Subcutaneous abdominal adipose tissue (tissue), 5 donors: Measurements from ENCODE around the gene SLC16A10.

ENCODE experiments used
- H3K27ac ChIP-seq: one replicate; pipeline ENCODE4 v1.7.0; 2013; ENCODE audit warnings: low read depth, mild to moderate bottlenecking, inconsistent platforms, low read length, moderate library complexity
- H3K27me3 ChIP-seq, 5 donors: one replicate each; pipeline ENCODE4 v1.7.0; 2013; ENCODE audit warnings: low read length in 5 of 5, inconsistent platforms in 1 of 5; ENCODE audit not compliant: control insufficient read depth in 5 of 5, insufficient read depth in 4 of 5
- H3K36me3 ChIP-seq, 5 donors: one replicate each; pipeline ENCODE4 v1.7.0; 2013; ENCODE audit warnings: low read length in 5 of 5; ENCODE audit not compliant: control insufficient read depth in 5 of 5, insufficient read depth in 5 of 5
- H3K4me1 ChIP-seq, 5 donors: one replicate each; pipeline ENCODE4 v1.7.0; 2013; ENCODE audit warnings: low read length in 5 of 5, mild to moderate bottlenecking in 3 of 5, moderate library complexity in 1 of 5; ENCODE audit not compliant: control insufficient read depth in 5 of 5, insufficient read depth in 5 of 5
- H3K4me3 ChIP-seq, 5 donors: one replicate each; pipeline ENCODE4 v1.7.0; 2013; ENCODE audit warnings: low read length in 5 of 5, low read depth in 1 of 5
- H3K9ac ChIP-seq, 5 donors: one replicate each; pipeline ENCODE4 v1.7.0; 2013; ENCODE audit warnings: low read length in 5 of 5, mild to moderate bottlenecking in 4 of 5, moderate library complexity in 3 of 5
- H3K9me3 ChIP-seq, 5 donors: one replicate each; pipeline ENCODE4 v1.7.0; 2013; ENCODE audit warnings: low read length in 5 of 5; ENCODE audit not compliant: control insufficient read depth in 5 of 5
- donor health status: healthy.
- donor health status: healthy.
- donor health status: healthy.
- donor health status: healthy.
- donor health status: healthy.

SLC16A10 gene

DNA sequence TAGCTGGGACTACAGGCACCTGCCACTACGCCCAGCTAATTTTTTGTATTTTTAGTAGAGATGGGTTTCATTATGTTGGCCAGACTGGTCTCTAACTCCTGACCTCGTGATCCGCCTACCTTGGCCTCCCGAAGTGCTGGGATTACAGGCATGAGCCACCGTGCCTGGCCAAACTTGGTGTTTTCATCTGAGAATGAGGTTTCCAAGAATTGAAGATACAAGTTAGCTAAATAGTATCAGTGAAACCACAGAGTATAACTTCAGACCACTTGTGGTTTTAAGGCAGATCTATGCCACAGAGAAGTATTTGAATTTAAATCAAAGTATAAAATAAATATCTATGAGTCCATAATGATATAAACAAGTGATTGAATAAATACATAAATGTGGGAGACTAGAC lies 70.1 kb downstream of the SLC16A10 start:
- Histone ChIP-seq H3K27me3 (no peaks in the 10 kb centered on the region), H3K27ac (no peak overlapping the region), H3K36me3 (no peaks in the 10 kb centered on the region), H3K9me3 (peaks cover 0 to 1% (median 0%) of the 10 kb centered on the region in 5 donors), H3K4me3 (no peak overlapping the region), H3K9ac (no peak overlapping the region), H3K4me1 (no peaks in the 10 kb centered on the region)

DNA sequence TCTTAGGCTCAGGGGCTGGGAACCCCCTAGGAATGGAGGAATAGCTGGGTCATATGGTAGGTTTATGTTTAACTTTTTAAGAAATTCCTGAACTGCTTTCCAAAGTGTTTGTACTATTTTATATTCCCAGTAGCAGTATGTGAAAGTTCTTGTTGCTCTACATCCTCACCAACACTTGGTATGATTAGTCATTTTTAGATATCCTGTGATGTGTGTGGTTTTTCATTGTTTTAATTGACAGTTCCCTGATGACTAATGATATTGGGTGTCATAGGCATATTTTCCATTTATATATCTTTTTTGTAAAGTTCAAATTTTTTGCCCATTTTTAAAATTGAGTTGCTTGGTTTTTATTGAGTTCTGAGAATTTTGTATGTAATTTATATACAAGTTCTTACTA lies 72.3 kb downstream of the SLC16A10 start:
- no peak overlapping the region for H3K4me3 ChIP-seq
- H3K27ac ChIP-seq = no peak overlapping the region
- no peaks in the 10 kb centered on the region for H3K4me1 ChIP-seq
- H3K27me3 ChIP-seq = no peaks in the 10 kb centered on the region
- peaks cover 0 to 6% (median 0%) of the 10 kb centered on the region in 5 donors for H3K9me3 ChIP-seq
- H3K9ac ChIP-seq = no peak overlapping the region
- no peaks in the 10 kb centered on the region for H3K36me3 ChIP-seq

DNA sequence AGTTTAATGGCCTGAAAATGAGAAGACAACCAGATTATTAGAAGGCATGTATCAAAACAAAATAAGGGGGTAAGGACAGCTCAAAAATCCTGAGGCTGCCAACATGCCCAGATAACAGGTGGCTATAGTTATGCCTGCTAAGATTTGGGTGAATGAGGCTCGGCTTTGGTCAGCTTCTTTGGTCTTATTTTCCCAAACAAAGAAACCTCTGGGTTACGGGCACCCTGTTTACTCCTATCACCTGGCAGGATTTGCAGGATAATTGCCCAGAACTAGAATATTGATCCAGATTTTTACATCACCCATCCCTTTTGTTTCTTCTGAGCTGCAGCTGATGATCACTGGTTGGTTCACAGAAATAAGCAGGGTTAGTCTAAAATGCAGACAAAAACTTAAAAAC lies 74.3 kb downstream of the SLC16A10 start:
- no peaks in the 10 kb centered on the region for H3K27me3 ChIP-seq
- no peak overlapping the region for H3K9ac ChIP-seq
- no peaks in the 10 kb centered on the region for H3K36me3 ChIP-seq
- H3K4me1 ChIP-seq = no peaks in the 10 kb centered on the region
- peaks cover 0 to 6% (median 0%) of the 10 kb centered on the region in 5 donors for H3K9me3 ChIP-seq
- H3K27ac ChIP-seq = no peak overlapping the region
- H3K4me3 ChIP-seq = no peak overlapping the region

DNA sequence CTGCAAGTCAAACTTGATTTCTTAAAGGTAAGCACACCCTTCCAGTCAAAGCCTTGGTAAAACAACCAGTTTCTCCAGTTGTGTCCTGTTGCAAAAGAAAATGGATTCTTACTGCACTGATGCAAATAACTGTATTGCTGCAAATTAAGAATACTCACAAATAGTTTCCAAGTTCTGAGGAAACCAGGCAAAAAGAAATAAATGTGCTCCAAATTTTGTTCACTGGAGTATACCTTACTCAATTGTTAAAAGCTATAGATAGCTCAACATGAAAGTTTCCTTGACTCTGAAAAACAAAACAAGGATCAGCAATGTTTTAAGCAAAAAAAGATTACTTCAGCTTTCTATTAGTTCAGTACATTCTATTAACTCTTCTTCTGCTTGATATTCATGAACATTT lies 75.2 kb downstream of the SLC16A10 start:
- Histone ChIP-seq H3K27me3 (no peaks in the 10 kb centered on the region), H3K36me3 (no peaks in the 10 kb centered on the region), H3K9ac (no peak overlapping the region), H3K9me3 (peaks cover 0 to 6% (median 0%) of the 10 kb centered on the region in 5 donors), H3K4me1 (no peaks in the 10 kb centered on the region), H3K4me3 (no peak overlapping the region), H3K27ac (no peak overlapping the region)

DNA sequence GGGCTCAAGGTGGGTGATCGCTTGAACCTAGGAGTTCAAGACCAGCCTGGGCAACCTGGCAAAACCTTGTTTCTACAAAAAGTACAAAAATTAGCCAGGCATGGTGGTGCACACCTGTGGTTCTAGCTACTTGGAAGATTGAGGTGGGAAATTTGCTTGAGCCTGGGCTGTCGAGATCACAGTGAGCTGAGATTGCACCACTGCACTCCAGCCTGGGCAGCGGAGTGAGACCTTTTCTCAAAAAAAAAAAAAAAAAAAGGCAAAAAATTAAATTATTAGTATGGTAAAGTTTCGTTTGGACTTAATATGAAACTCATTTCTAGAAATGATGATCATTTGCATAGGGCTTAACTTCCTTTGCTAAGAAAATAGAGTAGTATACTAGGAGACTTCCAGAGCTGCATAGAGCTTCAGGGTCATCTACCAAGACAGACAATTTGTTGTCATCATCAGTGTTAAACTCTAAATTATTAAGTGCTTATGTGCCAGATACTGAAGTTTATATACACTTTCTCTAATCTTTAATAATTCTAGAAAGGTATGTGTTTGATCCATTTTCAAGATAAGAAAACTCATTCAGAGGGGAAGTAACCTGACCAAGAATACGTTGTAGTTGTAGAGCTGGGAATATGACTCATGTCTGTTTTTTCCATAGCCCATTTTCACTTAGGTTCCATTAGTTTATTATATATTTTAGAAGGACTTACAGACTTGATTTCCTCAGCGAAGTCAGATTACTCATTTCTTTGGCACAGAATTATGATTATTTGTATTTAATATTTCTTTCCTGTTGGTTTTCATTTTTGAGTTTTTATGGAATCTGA lies 84.5 kb downstream of the SLC16A10 start:
- no peak overlapping the region for H3K4me3 ChIP-seq
- no peaks in the 10 kb centered on the region for H3K36me3 ChIP-seq
- H3K27me3 ChIP-seq = peaks cover 0 to 2% (median 0%) of the 10 kb centered on the region in 5 donors
- no peaks in the 10 kb centered on the region for H3K4me1 ChIP-seq
- no peak overlapping the region for H3K9ac ChIP-seq
- H3K9me3 ChIP-seq = no peaks in the 10 kb centered on the region
- no peak overlapping the region for H3K27ac ChIP-seq

DNA sequence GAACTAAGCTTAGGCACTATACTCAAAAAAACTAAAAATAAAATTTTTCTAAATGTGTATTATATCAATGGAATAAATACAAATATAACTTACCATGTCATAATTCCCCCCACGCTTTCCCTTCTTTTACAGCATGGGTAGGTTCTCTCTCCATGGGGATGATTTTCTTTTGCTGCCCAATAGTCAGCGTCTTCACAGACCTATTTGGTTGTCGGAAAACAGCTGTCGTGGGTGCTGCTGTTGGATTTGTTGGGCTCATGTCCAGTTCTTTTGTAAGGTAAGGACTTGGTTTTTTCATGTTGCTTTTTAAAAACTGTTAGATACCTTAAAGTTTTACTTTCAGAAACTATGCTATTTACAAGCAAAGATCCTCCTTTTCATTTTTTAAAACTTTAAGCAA lies 85.3 kb downstream of the SLC16A10 start:
- Histone ChIP-seq H3K27me3 (peaks cover 0 to 2% (median 0%) of the 10 kb centered on the region in 5 donors), H3K4me1 (no peaks in the 10 kb centered on the region), H3K27ac (no peak overlapping the region), H3K4me3 (no peak overlapping the region), H3K36me3 (no peaks in the 10 kb centered on the region), H3K9me3 (no peaks in the 10 kb centered on the region), H3K9ac (no peak overlapping the region)

DNA sequence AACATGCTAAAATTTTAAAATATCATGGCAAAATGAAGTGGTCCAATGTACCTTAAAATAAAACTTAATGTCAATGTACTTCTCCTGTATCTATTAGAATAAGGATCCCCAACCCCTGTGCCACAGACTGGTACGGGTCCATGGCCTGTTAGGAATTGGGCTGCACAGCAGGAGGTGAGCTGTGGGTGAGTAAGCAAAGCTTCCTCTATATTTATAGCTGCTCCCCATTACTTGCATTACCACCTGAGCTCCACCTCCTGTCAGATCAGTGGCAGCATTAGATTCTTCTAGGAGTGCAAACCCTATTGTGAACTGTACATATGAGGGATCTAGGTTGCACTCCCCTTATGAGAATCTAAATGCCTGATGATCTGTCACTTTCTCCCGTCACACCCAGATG lies 86.0 kb downstream of the SLC16A10 start:
- Histone ChIP-seq H3K9ac (no peak overlapping the region), H3K4me1 (no peaks in the 10 kb centered on the region), H3K27me3 (peaks cover 0 to 2% (median 0%) of the 10 kb centered on the region in 5 donors), H3K36me3 (no peaks in the 10 kb centered on the region), H3K9me3 (no peaks in the 10 kb centered on the region), H3K27ac (no peak overlapping the region), H3K4me3 (no peak overlapping the region)

DNA sequence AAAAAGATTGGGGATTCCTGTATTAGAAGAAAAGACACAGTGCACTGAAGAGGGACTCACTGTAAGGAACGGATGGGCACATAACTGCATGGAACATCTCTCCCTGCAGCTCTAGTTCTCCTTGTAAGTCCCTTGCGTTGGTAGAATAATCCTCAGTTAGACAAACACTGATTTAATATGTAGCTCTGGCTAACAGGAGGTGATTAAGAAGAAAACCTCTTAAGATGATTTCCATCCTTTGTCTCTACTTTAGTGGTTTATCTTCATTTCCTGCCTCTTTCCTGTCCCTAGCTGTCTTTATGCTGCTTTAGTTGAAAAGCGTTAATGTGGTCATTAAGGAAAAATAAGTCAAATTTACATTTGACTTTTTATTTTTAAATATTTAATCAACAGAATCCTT lies 86.6 kb downstream of the SLC16A10 start:
- Histone ChIP-seq H3K27ac (no peak overlapping the region), H3K36me3 (no peaks in the 10 kb centered on the region), H3K27me3 (peaks cover 0 to 2% (median 0%) of the 10 kb centered on the region in 5 donors), H3K9ac (no peak overlapping the region), H3K4me1 (no peaks in the 10 kb centered on the region), H3K4me3 (no peak overlapping the region), H3K9me3 (no peaks in the 10 kb centered on the region)

DNA sequence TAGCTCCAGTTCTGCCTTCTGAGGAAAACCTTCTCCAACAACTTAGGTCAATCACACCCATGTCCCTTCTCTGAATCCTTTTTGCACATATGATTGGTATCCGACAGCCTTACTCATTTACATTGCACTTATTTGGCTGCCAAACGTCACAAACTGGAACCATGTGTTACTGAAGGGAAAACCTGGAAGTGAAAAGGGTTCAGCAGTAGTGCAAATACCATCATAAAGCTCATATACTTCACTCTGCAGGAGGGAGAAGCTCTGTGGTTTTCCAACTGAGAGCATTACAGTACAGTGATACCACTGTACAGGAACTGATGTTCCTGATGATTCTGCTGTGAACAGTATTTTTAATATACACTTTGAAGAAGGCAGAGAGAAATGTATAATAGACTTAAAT lies 87.8 kb downstream of the SLC16A10 start:
- H3K27me3 ChIP-seq = peaks cover 0 to 2% (median 0%) of the 10 kb centered on the region in 5 donors
- no peak overlapping the region for H3K9ac ChIP-seq
- no peaks in the 10 kb centered on the region for H3K9me3 ChIP-seq
- H3K4me3 ChIP-seq = no peak overlapping the region
- H3K27ac ChIP-seq = no peak overlapping the region
- H3K36me3 ChIP-seq = no peaks in the 10 kb centered on the region
- no peaks in the 10 kb centered on the region for H3K4me1 ChIP-seq

DNA sequence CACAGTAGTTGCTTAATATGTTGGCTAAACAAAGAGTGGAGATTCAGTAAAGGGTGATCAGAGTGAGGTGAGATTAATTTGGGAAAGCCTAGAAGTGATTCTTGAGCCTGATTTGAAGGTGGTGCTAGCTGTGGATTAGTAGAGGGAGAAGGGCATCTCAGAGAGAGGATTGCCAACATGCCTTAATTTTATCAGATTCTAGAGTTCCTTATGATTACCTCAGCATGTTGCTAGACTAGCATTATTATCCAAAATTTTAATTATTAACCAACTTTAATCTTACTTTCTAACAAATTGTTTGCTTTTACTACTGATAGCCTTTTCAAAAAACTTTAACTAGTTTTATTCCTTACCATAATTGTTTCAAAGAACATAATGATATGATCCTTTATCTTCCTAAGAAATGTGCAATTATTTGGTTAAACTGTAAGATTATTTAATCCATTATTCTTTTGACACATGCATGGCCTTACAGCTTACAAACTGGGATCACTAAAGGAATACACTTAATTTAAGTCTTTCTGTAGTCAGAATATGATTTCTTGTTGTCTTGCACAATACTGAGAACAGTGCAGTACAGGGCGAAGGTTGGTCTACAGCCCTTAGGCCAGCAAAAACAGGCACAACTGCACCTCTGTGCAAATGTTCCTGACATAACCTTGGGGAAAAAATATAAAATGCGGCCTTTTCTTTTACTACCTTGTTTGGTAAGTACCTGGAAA lies 88.9 kb downstream of the SLC16A10 start:
- H3K27ac ChIP-seq = no peak overlapping the region
- H3K9ac ChIP-seq = no peak overlapping the region
- H3K9me3 ChIP-seq = no peaks in the 10 kb centered on the region
- no peaks in the 10 kb centered on the region for H3K4me1 ChIP-seq
- H3K36me3 ChIP-seq = no peaks in the 10 kb centered on the region
- H3K27me3 ChIP-seq = peaks cover 0 to 2% (median 0%) of the 10 kb centered on the region in 5 donors
- H3K4me3 ChIP-seq = no peak overlapping the region
